ENCODE measurements around the gene DIRAS2. TPM values are rescaled to one million over a fixed set of nuclear protein-coding genes. Genes with fewer than 3 reads are reported as not detected.

Gene DIRAS2
- polyA plus RNA-seq, 3 donors, result not detected

DNA sequence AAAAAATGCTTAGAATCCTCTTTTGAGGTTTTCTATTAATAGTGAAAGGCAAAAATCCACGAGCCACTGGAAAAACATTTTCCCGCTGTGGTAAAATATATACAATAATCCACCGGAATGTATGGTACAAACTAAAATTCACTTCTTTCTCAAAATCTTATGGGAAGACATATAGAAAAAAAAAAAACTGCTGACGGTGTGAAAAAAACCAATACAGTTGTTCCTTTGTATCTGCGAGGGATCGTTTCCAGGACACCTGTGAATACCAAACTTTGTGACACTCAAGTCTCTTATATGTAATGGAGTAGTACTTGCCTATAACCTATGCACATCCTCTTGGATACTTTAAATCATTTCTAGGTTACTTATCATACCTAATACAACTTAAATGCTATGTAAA lies 13.3 kb downstream of the DIRAS2 start:
- no peaks in the 10 kb centered on the region for H3K36me3 ChIP-seq (replicated peaks in 1 of 2; ENCODE audit: control insufficient read depth in 1 of 2, insufficient read depth in 2 of 2, low read length in 2 of 2)
- intact Hi-C loops (cut with micrococcal nuclease), result no loop called here
- no CpG with 5 or more reads among the region's 6 CpGs for WGBS (ENCODE audit: insufficient coverage)

DNA sequence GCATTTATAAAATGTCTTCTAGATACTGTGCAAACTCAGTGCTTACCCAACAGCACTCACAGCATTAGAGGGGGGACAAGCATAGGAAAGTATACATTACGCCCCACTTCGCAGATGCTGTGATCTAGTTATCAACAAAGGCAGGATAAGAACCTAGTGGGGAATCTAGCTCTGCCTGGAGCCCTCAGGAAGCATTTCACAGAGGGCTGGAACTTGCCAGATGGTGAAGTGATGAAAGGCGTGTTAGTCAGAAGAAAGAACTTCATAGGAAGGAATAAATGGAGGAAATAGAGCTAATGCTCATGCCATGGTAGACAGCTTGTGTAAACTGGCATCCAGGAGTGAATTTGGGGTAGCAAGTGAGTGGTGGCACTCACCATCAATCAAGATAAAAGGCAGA lies 25.8 kb downstream of the DIRAS2 start:
- Histone ChIP-seq H3K4me1 (ENCODE audit: control insufficient read depth in 1 of 2, insufficient read depth in 2 of 2, low read length in 2 of 2) (no peaks in the 10 kb centered on the region), H3K9me3 (replicated peaks in 1 of 2; ENCODE audit: control insufficient read depth in 1 of 2, insufficient read depth in 1 of 2, low read length in 2 of 2) (no peaks in the 10 kb centered on the region), H3K4me2 (replicated peaks; ENCODE audit: extremely low read depth, low read length, poor library complexity, severe bottlenecking) (no peak overlapping the region), H2AFZ (ENCODE audit: insufficient read depth, low read depth, low read length, poor library complexity, severe bottlenecking) (no peak overlapping the region), H3K9ac (ENCODE audit: insufficient read depth, low read length, poor library complexity, severe bottlenecking) (no peak overlapping the region), H3K27ac (ENCODE audit: low read depth in 1 of 2, low read length in 2 of 2) (no peak overlapping the region), H3K36me3 (replicated peaks in 1 of 2; ENCODE audit: control insufficient read depth in 1 of 2, insufficient read depth in 2 of 2, low read length in 2 of 2) (no peaks in the 10 kb centered on the region), H3K4me3 (replicated peaks in 1 of 3; ENCODE audit: low read depth in 2 of 3, low read length in 3 of 3) (no peak overlapping the region), H3K79me2 (ENCODE audit: insufficient read depth, low read length) (no peaks in the 10 kb centered on the region), H4K20me1 (ENCODE audit: insufficient read depth, low read length) (no peaks in the 10 kb centered on the region), H3K27me3 (ENCODE audit: control insufficient read depth in 2 of 2, insufficient read depth in 2 of 2, low read length in 2 of 2) (peaks cover 0 to 2% of the 10 kb centered on the region in 2 donors)
- Mint-ChIP-seq H3K27ac (no peak overlapping the region), H3K9me3 (peaks cover 0 to 2% (median 0%) of the 10 kb centered on the region in 7 donors), H3K27me3 (ENCODE audit: low read depth in 3 of 3) (peaks cover 0 to 7% (median 5%) of the 10 kb centered on the region in 3 donors), H3K4me1 (no peaks in the 10 kb centered on the region), H3K4me3 (no peak overlapping the region), H3K36me3 (no peaks in the 10 kb centered on the region)
- no peak for DNase-seq
- intact Hi-C loops (cut with micrococcal nuclease), result no loop called here
- TF ChIP-seq, protein P1, sequence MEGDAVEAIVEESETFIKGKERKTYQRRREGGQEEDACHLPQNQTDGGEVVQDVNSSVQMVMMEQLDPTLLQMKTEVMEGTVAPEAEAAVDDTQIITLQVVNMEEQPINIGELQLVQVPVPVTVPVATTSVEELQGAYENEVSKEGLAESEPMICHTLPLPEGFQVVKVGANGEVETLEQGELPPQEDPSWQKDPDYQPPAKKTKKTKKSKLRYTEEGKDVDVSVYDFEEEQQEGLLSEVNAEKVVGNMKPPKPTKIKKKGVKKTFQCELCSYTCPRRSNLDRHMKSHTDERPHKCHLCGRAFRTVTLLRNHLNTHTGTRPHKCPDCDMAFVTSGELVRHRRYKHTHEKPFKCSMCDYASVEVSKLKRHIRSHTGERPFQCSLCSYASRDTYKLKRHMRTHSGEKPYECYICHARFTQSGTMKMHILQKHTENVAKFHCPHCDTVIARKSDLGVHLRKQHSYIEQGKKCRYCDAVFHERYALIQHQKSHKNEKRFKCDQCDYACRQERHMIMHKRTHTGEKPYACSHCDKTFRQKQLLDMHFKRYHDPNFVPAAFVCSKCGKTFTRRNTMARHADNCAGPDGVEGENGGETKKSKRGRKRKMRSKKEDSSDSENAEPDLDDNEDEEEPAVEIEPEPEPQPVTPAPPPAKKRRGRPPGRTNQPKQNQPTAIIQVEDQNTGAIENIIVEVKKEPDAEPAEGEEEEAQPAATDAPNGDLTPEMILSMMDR (IDR thresholded peaks at IDR 0.05), result no peak
- WGBS (ENCODE audit: insufficient coverage), result 95% methylated on average over 3 of the region's 3 CpGs

More for the DNA sequence above, 13.3 kb downstream of the DIRAS2 start:
- Mint-ChIP-seq H3K36me3 (no peaks in the 10 kb centered on the region), H3K4me3 (no peak overlapping the region), H3K9me3 (peaks cover 0 to 2% (median 0%) of the 10 kb centered on the region in 7 donors), H3K27me3 (ENCODE audit: low read depth in 3 of 3) (peaks cover 1 to 8% (median 5%) of the 10 kb centered on the region in 3 donors), H3K4me1 (no peaks in the 10 kb centered on the region), H3K27ac (no peak overlapping the region)
- no peak overlapping the region for H2AFZ ChIP-seq (ENCODE audit: insufficient read depth, low read depth, low read length, poor library complexity, severe bottlenecking)
- no peak overlapping the region for H3K9ac ChIP-seq (ENCODE audit: insufficient read depth, low read length, poor library complexity, severe bottlenecking)
- no peak overlapping the region for H3K4me3 ChIP-seq (replicated peaks in 1 of 3; ENCODE audit: low read depth in 2 of 3, low read length in 3 of 3)
- H4K20me1 ChIP-seq (ENCODE audit: insufficient read depth, low read length), result no peaks in the 10 kb centered on the region
- no peak overlapping the region for H3K27ac ChIP-seq (ENCODE audit: low read depth in 1 of 2, low read length in 2 of 2)
- H3K27me3 ChIP-seq (ENCODE audit: control insufficient read depth in 2 of 2, insufficient read depth in 2 of 2, low read length in 2 of 2), result peaks cover 0 to 3% of the 10 kb centered on the region in 2 donors
- H3K4me2 ChIP-seq (replicated peaks; ENCODE audit: extremely low read depth, low read length, poor library complexity, severe bottlenecking), result no peak overlapping the region
- no peaks in the 10 kb centered on the region for H3K79me2 ChIP-seq (ENCODE audit: insufficient read depth, low read length)
- no peak for DNase-seq
- TF ChIP-seq, protein P1 (IDR thresholded peaks at IDR 0.05), result no peak
- H3K4me1 ChIP-seq (ENCODE audit: control insufficient read depth in 1 of 2, insufficient read depth in 2 of 2, low read length in 2 of 2), result no peaks in the 10 kb centered on the region
- H3K9me3 ChIP-seq (replicated peaks in 1 of 2; ENCODE audit: control insufficient read depth in 1 of 2, insufficient read depth in 1 of 2, low read length in 2 of 2), result no peaks in the 10 kb centered on the region
